ENCODE results near the gene CEP192. TPM values are rescaled to one million over a fixed set of nuclear protein-coding genes. Genes with fewer than 3 reads are reported as not detected.
A peak's percentile ranks its signal among the peaks of the same experiment; 100 is the strongest.

The CEP192 gene
- total and polyA plus RNA-seq, 10 donors: 13.8 to 41.8 (median 32.4) TPM

GRCh38 chr18:13006531-13007247, 15.5 kb downstream of the CEP192 start:
- TF ChIP-seq CTCF (IDR thresholded peaks at IDR 0.05 in 8 of 11, conservative IDR thresholded peaks at IDR 0.05 in 3 of 11) (no peak), POLR2AphosphoS5 (IDR thresholded peaks at IDR 0.05) (no peak), POLR2A (IDR thresholded peaks at IDR 0.05) (no peak)
- no peaks in the 10 kb centered on the region for H3K9me3 ChIP-seq
- no peak overlapping the region for H3K4me3 ChIP-seq
- peaks cover 1 to 93% (median 43%) of the 10 kb centered on the region in 6 donors for H3K36me3 ChIP-seq
- 52 to 65% (median 55%) methylated on average over 12 of the region's 12 CpGs for WGBS, 5 donors
- H3K27ac ChIP-seq: peak overlapping the region in 5 of 8 donors; percentile 11 to 51 (median 35)
- no peak for DNase-seq
- no peaks in the 10 kb centered on the region for H3K27me3 ChIP-seq (replicated peaks in 1 of 7)
- H3K4me1 ChIP-seq: peaks cover 0 to 29% (median 9%) of the 10 kb centered on the region in 6 donors
- intact Hi-C loops (cut with DNase I; ENCODE audit: low total_unique reads): no loop called here

- Histone ChIP-seq H3K4me3 (no peak overlapping the region), H3K36me3 (peaks cover 0 to 93% (median 43%) of the 10 kb centered on the region in 6 donors), H3K9me3 (no peaks in the 10 kb centered on the region), H3K27me3 (replicated peaks in 1 of 7) (no peaks in the 10 kb centered on the region), H3K4me1 (peaks cover 0 to 29% (median 9%) of the 10 kb centered on the region in 6 donors), H3K27ac (peak overlapping the region in 5 of 8 donors; percentile 11 to 51 (median 35))
- intact Hi-C loops (cut with DNase I; ENCODE audit: low total_unique reads): no loop called here
- no peak for DNase-seq
- no peak for TF ChIP-seq POLR2A (IDR thresholded peaks at IDR 0.05)
- TF ChIP-seq CTCF (IDR thresholded peaks at IDR 0.05 in 8 of 11, conservative IDR thresholded peaks at IDR 0.05 in 3 of 11): no peak
- TF ChIP-seq POLR2AphosphoS5 (IDR thresholded peaks at IDR 0.05): no peak
- 8 to 20% (median 12%) methylated on average over 2 of the region's 2 CpGs for WGBS, 5 donors
Measured at GRCh38 chr18:13007248-13007560, 16.0 kb downstream of the CEP192 start.

- no peaks in the 10 kb centered on the region for H3K9me3 ChIP-seq
- no peak for DNase-seq
- TF ChIP-seq POLR2A (IDR thresholded peaks at IDR 0.05) (no peak), CTCF (IDR thresholded peaks at IDR 0.05 in 8 of 11, conservative IDR thresholded peaks at IDR 0.05 in 3 of 11) (no peak), POLR2AphosphoS5 (IDR thresholded peaks at IDR 0.05) (no peak)
- peaks cover 0 to 99% (median 74%) of the 10 kb centered on the region in 6 donors for H3K36me3 ChIP-seq
- H3K4me3 ChIP-seq: no peak overlapping the region
- H3K4me1 ChIP-seq: peaks cover 0 to 13% (median 3%) of the 10 kb centered on the region in 6 donors
- no peak overlapping the region for H3K27ac ChIP-seq
- 97 to 99% (median 97%) methylated on average over 5 of the region's 5 CpGs for WGBS, 5 donors
- intact Hi-C loops (cut with DNase I; ENCODE audit: low total_unique reads): no loop called here
- no peaks in the 10 kb centered on the region for H3K27me3 ChIP-seq (replicated peaks in 1 of 7)
Measured at GRCh38 chr18:13011719-13012118, 20.6 kb downstream of the CEP192 start.

- 86 to 95% (median 91%) methylated on average over 2 of the region's 2 CpGs for WGBS, 5 donors
- H3K4me3 ChIP-seq: no peak overlapping the region
- no peaks in the 10 kb centered on the region for H3K4me1 ChIP-seq
- intact Hi-C loops (cut with DNase I; ENCODE audit: low total_unique reads): no loop called here
- H3K36me3 ChIP-seq: peaks cover 0 to 100% (median 87%) of the 10 kb centered on the region in 6 donors
- TF ChIP-seq CTCF (IDR thresholded peaks at IDR 0.05 in 8 of 11, conservative IDR thresholded peaks at IDR 0.05 in 3 of 11) (no peak), POLR2AphosphoS5 (IDR thresholded peaks at IDR 0.05) (no peak)
- H3K27me3 ChIP-seq (replicated peaks in 1 of 7): no peaks in the 10 kb centered on the region
- H3K9me3 ChIP-seq: no peaks in the 10 kb centered on the region
- H3K27ac ChIP-seq: no peak overlapping the region
- no peak for DNase-seq
Measured at GRCh38 chr18:13014232-13014631, 23.1 kb downstream of the CEP192 start.

All from spleen (tissue), 11 donors.